GM12878 (cell line): Measurements from ENCODE around the gene ABITRAM.

Source experiments
- EP300 ChIP-seq, 2 experiments: fragments of 150-350 bp in 1 of 2; IDR thresholded peaks; 2 replicates each; pipeline ENCODE4 v1.6.1; 2011 to 2012; ENCODE audit warnings: low read depth in 2 of 2, low read length in 2 of 2, borderline replicate concordance in 1 of 2, improper control_type of control experiment in 1 of 2, inconsistent platforms in 1 of 2; ENCODE audit not compliant: control insufficient read depth in 1 of 2
- JUND ChIP-seq: IDR thresholded peaks from 2 replicates; pipeline ENCODE4 v1.6.1; 2012; ENCODE audit warnings: low read depth, mild to moderate bottlenecking, low read length, improper control_type of control experiment, moderate library complexity
- POLR2A ChIP-seq: IDR thresholded peaks from 2 replicates; pipeline ENCODE4 v1.6.1; 2011; ENCODE audit warnings: low read depth, mild to moderate bottlenecking, low read length
- TAF1 ChIP-seq: IDR thresholded peaks from 2 replicates; pipeline ENCODE4 v1.6.1; 2011; ENCODE audit warnings: mild to moderate bottlenecking, low read depth, low read length, borderline replicate concordance
- TF ChIP-seq, protein P1 (sequence below), 3 experiments: IDR thresholded peaks in 2 of 3; conservative IDR thresholded peaks in 1 of 3; 2 replicates each; pipeline ENCODE4 v1.5.1; 2011; ENCODE audit warnings: low read depth in 3 of 3, low read length in 3 of 3, mild to moderate bottlenecking in 3 of 3, control low read depth in 2 of 3, moderate library complexity in 2 of 3, inconsistent platforms in 1 of 3, mixed read lengths in 1 of 3; ENCODE audit not compliant: control insufficient read depth in 2 of 3, insufficient read depth in 1 of 3; ENCODE audit errors: extremely low read depth in 1 of 3

DNA sequence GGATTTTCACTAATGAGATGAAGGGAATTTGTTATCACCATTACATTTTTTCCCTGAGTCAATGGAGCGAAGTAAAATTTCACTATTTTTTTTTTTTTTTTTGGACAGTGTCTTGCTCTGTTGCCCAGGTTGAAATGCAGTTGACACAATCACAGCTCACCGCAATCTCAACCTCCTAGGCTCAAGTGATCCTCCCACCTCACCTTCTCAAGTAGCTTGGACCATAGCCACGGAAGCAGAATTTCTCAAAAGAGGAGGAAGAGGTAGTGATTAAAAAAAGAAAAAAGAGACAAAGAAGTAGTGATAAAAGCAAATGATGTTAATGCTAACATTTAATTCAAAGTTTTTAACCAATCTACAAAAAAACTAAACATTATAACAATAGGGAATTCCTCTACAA lies 30.0 kb upstream of the ABITRAM start:
- TF ChIP-seq POLR2A (no peak), EP300 (IDR thresholded peaks at IDR 0.05; ENCODE audit: borderline replicate concordance in 1 of 2, control insufficient read depth in 1 of 2, low read depth in 2 of 2, low read length in 2 of 2) (no peak), TAF1 (no peak), JUND (no peak)
- TF ChIP-seq, protein P1, sequence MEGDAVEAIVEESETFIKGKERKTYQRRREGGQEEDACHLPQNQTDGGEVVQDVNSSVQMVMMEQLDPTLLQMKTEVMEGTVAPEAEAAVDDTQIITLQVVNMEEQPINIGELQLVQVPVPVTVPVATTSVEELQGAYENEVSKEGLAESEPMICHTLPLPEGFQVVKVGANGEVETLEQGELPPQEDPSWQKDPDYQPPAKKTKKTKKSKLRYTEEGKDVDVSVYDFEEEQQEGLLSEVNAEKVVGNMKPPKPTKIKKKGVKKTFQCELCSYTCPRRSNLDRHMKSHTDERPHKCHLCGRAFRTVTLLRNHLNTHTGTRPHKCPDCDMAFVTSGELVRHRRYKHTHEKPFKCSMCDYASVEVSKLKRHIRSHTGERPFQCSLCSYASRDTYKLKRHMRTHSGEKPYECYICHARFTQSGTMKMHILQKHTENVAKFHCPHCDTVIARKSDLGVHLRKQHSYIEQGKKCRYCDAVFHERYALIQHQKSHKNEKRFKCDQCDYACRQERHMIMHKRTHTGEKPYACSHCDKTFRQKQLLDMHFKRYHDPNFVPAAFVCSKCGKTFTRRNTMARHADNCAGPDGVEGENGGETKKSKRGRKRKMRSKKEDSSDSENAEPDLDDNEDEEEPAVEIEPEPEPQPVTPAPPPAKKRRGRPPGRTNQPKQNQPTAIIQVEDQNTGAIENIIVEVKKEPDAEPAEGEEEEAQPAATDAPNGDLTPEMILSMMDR (IDR thresholded peaks at IDR 0.05 in 2 of 3, conservative IDR thresholded peaks at IDR 0.05 in 1 of 3; ENCODE audit: control insufficient read depth in 2 of 3, extremely low read depth in 1 of 3, insufficient read depth in 1 of 3, low read depth in 3 of 3, low read length in 3 of 3) = no peak
